Measurements from ENCODE around the gene UGT3A1.
"Not testable (repeated sequence)": the region's sequence is repeated elsewhere in the genome, so short reads cannot be mapped to it uniquely, and the experiment has no call there.

The UGT3A1 gene

GRCh38 chr5:35990941-35991611 is at the start of gene UGT3A1:
UGT3A1 (minus strand) TSS chr5:35991390; CDS start chr5:35991240, 150 bp downstream.
- no peak for ATAC-seq

DNA sequence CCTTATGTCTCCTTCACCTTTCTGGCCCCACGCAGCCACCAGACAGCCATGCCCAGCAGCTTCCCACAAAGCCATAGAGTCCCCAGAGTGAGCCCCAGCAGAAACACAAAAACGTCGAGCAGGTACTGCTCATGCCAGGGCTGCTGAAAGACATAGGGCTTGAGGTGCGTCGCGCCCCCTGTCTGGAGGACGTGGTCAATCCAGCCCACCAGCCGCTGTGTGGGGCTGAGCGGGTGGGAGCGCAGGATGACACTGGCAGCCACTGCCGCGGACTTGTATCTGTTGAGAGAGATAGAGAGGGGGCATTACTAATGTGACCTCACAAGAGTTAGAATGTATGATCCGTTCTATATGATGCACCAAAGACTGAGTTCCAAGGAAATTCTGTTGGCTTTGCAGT is 44.5 kb upstream of the UGT3A1 start:
- ATAC-seq: no peak

- ATAC-seq: not testable (repeated sequence)
Observed at GRCh38 chr5:36034536-36035134, 43.4 kb upstream of the UGT3A1 start.

DNA sequence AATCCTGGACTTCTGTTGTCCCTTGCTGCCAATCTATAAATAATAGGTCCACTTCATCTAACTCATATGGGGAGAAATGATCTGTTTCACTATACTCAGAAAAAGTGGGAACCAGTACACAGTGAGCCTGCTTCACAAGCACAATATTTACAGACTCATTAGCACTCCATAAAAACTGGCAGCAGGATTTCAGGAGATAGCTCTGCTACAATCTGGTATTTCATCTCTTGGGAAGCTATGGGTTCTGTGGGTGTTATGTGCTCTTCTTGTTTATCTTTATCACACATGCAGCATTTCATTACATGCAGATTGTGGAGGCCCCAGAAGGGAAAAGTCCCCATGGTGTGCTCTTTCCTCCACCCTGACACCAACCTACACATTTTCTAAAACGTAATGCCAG is 42.3 kb upstream of the UGT3A1 start:
- ATAC-seq: no peak

GRCh38 chr5:36033047-36033446 is 41.9 kb upstream of the UGT3A1 start:
- ATAC-seq: no peak

DNA sequence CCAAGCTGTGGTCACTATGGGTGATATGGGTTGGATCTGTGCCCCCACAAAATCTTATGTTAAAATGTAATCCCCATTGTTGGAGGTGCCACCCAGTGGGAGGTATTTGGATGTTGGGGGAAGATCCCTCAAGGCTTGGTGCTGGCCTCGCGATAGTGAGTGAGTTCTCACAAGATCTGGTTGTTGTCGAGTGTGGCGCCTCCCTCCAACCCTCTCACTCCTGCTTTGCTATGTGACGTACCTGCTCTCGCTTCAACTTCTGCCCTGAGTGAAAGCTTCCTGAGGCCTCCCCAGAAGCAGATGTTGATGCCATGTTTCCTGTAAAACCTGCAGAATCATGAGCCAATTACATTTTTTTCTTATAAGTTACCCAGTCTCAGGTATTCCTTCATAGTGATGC is 40.0 kb upstream of the UGT3A1 start:
- no peak for ATAC-seq

DNA sequence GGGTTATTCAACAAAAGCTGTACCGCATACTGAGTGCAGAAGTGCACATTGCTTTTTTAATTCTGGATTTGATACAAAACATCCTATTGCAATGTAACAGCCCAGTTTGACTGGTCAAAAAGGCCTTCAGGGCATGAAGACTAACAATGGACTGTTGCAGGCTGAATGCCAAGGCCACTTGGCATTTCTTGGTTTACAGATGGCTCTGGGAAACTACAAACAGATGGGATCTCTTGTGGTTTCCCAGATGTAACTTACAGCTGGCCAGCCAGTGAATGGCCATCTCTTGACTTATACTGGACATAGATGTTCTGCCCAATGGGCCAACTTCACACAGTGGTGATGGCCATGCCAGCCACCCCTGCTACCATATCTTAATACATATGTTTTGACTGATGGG is 38.7 kb upstream of the UGT3A1 start:
- no peak for ATAC-seq

DNA sequence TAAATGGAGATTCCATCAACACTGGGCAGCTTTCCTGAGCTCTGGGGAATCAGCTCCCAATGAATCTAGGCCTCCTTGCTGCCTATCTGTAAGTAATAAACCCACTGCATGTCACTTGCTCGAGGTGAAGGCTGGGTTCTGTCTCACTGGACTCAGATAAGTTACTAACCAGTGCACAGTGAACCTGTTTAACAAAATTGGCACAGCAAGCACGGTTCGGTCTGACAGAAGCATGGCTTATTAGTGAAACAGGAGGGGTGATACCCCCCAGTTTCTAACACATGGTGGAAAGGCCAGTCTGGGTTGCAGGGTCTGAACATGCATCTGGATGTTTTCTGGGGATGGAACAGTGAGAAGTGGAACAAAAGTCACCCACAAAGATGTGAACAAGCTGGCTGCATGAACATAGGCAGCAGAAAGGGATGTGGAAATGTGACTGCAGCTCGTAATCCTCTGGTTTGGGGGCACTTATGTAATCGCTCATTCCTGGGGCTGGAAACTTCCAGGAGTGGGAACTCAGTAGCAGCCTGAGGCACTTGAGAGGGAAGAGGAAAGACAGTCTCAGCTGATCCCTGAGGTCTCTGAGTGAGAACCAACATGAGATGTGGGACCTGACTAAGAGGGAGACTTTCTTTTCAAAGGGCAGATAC is 37.8 kb upstream of the UGT3A1 start:
- ATAC-seq: no peak

DNA sequence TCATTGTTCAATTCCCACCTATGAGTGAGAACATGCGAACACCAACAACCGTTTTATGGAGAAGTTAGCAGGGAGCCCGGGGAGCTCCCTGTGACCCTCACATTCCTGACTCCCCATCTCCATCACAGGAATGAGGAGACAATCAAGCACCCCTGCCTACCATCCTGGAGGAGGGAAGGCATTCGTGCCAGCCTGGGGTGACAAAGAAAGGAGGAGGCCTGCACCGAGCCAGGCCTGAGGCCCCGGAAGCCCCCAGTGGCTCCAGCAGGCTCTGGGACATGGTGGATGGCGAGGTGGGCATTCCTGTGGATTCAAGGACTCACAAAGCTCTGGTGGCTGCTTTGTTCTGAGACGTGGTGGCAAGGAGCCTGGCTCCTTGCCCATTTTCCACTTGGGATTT is 36.5 kb upstream of the UGT3A1 start:
- ATAC-seq: no peak

DNA sequence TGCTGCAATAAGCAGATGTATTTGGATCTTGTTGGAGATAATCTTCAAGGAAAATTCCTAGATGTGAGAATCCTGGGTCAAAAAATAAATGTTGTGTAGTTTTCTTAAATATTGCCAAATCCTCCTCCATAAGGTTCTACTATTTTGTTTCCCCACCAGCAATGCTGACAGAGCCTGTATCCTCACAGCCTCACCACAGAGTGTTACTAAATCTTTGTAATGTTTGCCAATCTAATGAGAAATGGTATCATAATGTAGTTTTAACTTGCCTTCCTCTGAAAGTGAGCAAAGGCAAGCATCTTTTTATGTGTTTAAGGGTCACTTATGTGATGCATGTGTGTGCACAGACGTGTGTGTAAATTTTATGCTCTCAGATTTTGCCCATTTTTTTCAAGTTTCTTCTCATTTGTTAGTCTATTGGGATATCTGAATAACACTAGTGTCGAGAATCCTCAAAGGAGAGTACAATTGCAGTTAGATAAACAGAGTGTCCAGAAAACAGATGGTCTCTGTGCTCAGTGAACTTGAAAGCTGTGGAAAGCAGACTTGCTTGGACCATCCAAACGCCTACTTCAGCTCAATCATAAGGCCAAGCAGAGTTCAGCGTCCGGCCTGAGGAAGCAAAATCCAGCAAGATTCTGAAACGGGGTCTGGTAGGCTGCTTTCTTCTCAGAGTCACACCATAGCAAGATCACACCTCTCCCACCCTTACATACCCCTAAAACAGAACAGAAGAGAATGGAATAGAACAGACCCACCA is 35.7 kb upstream of the UGT3A1 start:
- no peak for ATAC-seq

- not testable (repeated sequence) for ATAC-seq
Observed at GRCh38 chr5:36022246-36022645, 31.1 kb upstream of the UGT3A1 start.

GRCh38 chr5:36019584-36019983 is 28.4 kb upstream of the UGT3A1 start:
- not testable (repeated sequence) for ATAC-seq

GRCh38 chr5:36017622-36018021 is 26.4 kb upstream of the UGT3A1 start:
- no peak for ATAC-seq

GRCh38 chr5:36017004-36017403 is 25.8 kb upstream of the UGT3A1 start:
- no peak for ATAC-seq

DNA sequence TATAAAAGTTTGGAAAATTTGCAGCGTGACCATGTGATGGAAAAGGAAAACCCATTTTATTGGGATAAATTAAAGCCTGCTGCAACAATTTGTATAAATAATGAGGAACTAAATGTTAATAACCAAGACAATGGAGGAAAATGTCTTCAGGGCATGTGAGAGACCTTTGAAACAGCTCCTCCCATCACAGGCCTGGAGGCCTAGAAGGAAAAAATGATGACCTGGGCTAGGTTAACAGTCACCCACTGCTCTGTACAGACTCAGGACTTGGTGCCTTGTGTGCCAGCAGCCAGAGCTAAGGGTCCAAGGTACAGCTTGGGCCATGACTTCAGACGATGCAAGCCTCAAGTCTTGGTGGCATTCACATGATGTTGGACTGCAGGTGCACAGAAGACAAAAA is 22.0 kb upstream of the UGT3A1 start:
- no peak for ATAC-seq

- no peak for ATAC-seq
Observed at GRCh38 chr5:36009698-36010097, 18.5 kb upstream of the UGT3A1 start.

GRCh38 chr5:36007366-36007765 is 16.2 kb upstream of the UGT3A1 start:
- ATAC-seq: no peak

DNA sequence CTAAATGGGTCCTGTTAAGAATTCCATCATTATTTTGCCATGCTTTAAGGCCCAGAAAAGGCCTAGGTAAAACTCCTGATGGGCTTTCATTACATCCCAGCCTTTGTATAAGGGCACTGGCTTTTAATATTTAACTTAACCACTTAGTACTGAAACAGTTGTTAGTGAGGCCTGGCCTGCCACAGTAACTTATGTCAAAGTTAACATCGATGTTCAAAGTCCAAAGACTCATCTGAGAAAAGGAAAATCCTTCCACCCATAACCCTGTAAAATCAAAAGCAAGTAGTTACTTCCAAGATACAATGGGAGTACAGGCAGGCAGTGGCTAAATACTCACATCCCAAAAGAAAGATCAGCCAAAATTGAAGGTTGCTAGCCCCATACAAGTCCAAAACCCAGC is 15.0 kb upstream of the UGT3A1 start:
- ATAC-seq: no peak

- ATAC-seq: no peak
Observed at GRCh38 chr5:36001032-36001431, 9.8 kb upstream of the UGT3A1 start.

- no peak for ATAC-seq
Observed at GRCh38 chr5:35999547-35999946, 8.4 kb upstream of the UGT3A1 start.

DNA sequence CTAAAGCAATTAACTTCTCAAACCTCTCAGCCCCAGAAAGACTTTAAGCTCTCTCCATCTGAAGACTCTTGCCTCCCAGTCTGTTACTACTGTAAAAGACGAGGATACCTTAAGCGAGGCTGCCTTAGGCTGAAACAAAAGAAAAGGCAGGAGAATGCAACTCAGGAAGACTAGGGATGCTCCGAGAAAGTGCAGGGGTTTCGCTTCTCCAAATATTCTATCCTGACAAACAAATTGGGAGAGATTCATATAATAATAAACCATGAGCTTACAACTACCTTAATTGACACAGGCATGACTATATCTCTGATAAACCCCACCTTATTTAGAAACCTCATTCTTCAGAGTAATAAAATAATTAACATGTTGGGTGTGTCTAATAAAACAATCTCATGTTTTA is 4.9 kb upstream of the UGT3A1 start:
- ATAC-seq: no peak

GRCh38 chr5:35990520-35990919 is 670 bp downstream of the UGT3A1 start:
- no peak for ATAC-seq

DNA sequence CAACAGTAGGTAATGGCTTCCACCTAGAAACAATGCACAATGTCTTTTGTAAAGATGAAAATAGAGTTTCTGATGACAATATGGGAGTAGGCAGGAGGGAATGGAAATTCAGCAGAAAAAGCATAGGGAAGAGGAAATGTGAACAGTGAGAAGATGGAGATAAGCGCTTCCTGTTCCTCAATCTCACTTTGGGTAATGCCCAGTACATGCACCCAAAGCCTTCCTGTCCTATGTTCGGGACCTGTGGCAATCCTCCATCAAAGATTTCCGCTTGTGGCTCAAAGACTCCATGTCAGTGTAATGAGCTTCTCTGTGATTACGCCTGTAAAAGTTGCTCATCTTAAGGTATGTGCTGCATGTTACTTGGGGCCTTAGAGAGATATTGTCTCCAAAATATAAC is 2.7 kb downstream of the UGT3A1 start:
- no peak for ATAC-seq

DNA sequence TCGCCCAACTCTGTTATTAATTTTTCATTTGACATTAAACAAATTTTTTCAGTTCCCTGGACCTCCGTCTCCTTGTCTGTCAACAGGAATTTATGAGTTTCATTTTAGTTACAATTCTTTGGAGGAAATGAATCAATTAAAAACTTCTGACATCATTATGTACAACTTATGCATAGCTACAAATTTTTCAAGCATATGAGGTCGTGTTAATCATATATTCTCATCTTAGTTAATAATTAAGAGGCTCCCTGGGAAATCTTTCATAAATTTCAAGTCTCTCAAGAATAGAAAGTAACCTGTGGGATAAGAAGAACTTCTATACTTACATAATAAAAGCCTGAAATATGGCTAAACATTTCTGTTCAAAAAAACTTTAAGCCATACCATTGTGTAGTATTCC is 3.4 kb downstream of the UGT3A1 start:
- no peak for ATAC-seq
